ENCODE measurements around the gene NDUFB2. TPM values are rescaled to one million over a fixed set of nuclear protein-coding genes. Genes with fewer than 3 reads are reported as not detected.

Gene NDUFB2
- total RNA-seq (2014; rRNA removed) (296 and 325 TPM in 2 replicates), Bru-seq, nascent RNA (percentile 68 among the genes with signal in this experiment), BruChase-seq, experiment 1, labeled RNA remaining after a 6-hour chase (percentile 75 among the genes with signal in this experiment), BruChase-seq, experiment 2, labeled RNA remaining after a 2-hour chase (percentile 71 among the genes with signal in this experiment)
- long read RNA-seq, transcript NDUFB2-201 (4 exons, 504 nt), result major isoform, 199 of 238 reads
- long read RNA-seq, transcript NDUFB2-212 (4 exons, 1,666 nt), result minor isoform, 6 of 238 reads
- long read RNA-seq, partial matches to known transcripts, result 7 of 238 reads
- long read RNA-seq, other reads (novel, unspliced or antisense), result 18 of 238 reads

DNA sequence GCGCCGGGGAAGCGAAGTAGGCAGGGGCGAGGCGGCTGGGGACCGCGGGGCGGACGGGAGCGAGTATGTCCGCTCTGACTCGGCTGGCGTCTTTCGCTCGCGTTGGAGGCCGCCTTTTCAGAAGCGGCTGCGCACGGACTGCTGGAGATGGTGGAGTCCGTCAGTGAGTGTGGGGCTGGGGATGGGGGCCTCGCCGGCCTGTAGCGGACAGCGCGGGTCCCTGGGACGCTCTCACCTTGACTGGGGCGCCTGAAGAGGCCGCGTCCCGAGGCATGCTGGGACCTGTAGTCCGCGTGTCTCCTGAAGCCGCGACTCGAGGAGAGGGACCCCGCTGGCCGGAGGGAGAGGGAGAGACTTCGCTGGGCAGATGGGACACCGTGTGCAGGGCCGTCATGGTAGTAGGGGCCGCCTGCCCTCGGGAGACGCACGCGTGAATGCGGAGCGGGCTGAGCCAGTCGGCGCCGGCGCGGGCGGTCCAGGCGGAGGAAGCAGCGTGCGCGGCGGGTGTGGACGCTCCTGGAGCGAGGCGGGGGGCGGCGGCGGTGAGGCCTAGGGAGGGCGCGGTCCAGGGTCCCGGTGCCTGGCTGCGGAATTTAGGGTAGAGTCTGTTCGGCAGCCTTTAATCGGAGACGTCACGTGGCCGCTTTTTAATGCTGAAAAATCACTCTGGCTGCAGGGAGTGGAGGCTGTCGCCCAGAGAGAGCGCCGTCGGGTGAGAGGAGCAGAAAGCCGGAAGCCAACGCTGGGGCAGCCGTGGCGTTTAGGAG, at the start of gene NDUFB2:
Gene NDUFB2 (plus strand): TSS at position 29 of the 767 bp plus-strand sequence. CDS start 37 bp downstream, at position 66.
- peak; percentile 88 for ATAC-seq
- ChIA-PET POLR2A (ENCODE audit: unreplicated experiment) (no interaction called here), CTCF (interaction anchor here (0.6 kb wide), 1 partner anchor 99 kb away, joined by 11 read pairs; no protein-coding TSS in a partner anchor)
- peaks cover 49% of the 10 kb centered on the region for H3K79me2 ChIP-seq (ENCODE audit: low read length)
- peak within 1 kb of the TSS; percentile 57 for H3K27ac ChIP-seq (ENCODE audit: low read length)
- H3K4me2 ChIP-seq (ENCODE audit: low read length), result peak within 1 kb of the TSS; percentile 89
- H2AFZ ChIP-seq (ENCODE audit: low read length), result peak within 1 kb of the TSS; percentile 81
- H3K4me1 ChIP-seq (ENCODE audit: insufficient read depth, low read length), result peaks cover 17% of the 10 kb centered on the region; the same call in 1 of the 2 replicates
- peak within 1 kb of the TSS; percentile 90 for H3K9ac ChIP-seq (ENCODE audit: low read length)
- no peaks in the 10 kb centered on the region for H3K9me3 ChIP-seq (ENCODE audit: low read length)
- peak within 1 kb of the TSS; percentile 88 for H3K4me3 ChIP-seq (ENCODE audit: low read length)
- H3K27me3 ChIP-seq (ENCODE audit: low read length), result no peaks in the 10 kb centered on the region
- TF ChIP-seq, protein P1, sequence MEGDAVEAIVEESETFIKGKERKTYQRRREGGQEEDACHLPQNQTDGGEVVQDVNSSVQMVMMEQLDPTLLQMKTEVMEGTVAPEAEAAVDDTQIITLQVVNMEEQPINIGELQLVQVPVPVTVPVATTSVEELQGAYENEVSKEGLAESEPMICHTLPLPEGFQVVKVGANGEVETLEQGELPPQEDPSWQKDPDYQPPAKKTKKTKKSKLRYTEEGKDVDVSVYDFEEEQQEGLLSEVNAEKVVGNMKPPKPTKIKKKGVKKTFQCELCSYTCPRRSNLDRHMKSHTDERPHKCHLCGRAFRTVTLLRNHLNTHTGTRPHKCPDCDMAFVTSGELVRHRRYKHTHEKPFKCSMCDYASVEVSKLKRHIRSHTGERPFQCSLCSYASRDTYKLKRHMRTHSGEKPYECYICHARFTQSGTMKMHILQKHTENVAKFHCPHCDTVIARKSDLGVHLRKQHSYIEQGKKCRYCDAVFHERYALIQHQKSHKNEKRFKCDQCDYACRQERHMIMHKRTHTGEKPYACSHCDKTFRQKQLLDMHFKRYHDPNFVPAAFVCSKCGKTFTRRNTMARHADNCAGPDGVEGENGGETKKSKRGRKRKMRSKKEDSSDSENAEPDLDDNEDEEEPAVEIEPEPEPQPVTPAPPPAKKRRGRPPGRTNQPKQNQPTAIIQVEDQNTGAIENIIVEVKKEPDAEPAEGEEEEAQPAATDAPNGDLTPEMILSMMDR (conservative IDR thresholded peaks at IDR 0.05; ENCODE audit: low read depth, low read length), result no peak
- no peak for TF ChIP-seq EZH2 (IDR thresholded peaks at IDR 0.05; ENCODE audit: low read length, unreplicated experiment)
- no peak for TF ChIP-seq EZH2phosphoT487 (IDR thresholded peaks at IDR 0.05; ENCODE audit: borderline replicate concordance, low read length)
- H3F3A ChIP-seq (ENCODE audit: low read length, unreplicated experiment), result no peaks in the 10 kb centered on the region
- intact Hi-C loops (cut with micrococcal nuclease), result loop anchor here (1.0 kb wide), 1 partner anchor 24 kb away; no protein-coding TSS in a partner anchor
- H4K20me1 ChIP-seq (ENCODE audit: low read length), result peaks cover 8% of the 10 kb centered on the region; the same call in 1 of the 2 replicates
- no peaks in the 10 kb centered on the region for H3K36me3 ChIP-seq (ENCODE audit: low read depth, low read length)
- peak; percentile 61 for DNase-seq
- no peaks in the 10 kb centered on the region for H3K9me2 ChIP-seq (replicated peaks; ENCODE audit: low read length)
- no TSS peak for BruUV-seq (replicated peaks)

DNA sequence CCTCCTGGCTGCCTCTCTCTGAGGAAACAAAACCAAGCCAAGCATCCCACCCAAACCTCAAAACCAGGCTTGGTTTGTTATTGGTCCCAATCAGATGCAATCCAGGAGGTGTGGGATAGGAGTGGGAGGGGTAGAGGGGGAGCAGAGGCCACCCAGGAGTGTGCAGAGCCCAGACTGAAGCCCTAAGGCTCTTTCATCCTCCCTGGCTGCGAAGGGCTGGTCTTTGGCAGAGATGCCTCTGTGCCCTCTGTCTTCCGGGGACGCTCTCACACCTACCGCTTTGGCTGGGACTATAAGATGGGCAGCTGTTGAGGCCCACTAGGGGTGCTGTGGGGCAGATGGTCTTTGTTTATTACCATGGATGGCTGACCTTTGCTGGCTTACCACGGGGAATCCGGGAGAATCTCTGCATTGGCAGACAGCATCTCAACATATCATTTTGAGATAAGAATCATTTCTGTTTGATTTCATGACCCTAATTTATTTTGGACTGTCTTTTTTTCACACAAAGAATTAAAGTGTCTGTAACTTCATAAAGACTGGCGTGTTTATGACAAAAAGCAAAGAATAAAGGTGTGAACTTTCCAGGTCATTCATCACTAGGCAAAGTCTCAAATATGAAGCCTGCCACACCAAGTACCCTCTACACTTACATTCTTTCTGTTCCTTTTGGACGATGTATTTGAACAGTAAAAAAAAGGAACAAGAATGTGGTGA, 49.4 kb upstream of the NDUFB2 start:
- no peaks in the 10 kb centered on the region for H3K79me2 ChIP-seq (ENCODE audit: low read length)
- H2AFZ ChIP-seq (ENCODE audit: low read length), result no peak overlapping the region
- H3K9ac ChIP-seq (ENCODE audit: low read length), result no peak overlapping the region
- H4K20me1 ChIP-seq (ENCODE audit: low read length), result no peaks in the 10 kb centered on the region
- H3K9me3 ChIP-seq (ENCODE audit: low read length), result no peaks in the 10 kb centered on the region
- H3K4me1 ChIP-seq (ENCODE audit: insufficient read depth, low read length), result peaks cover 17% of the 10 kb centered on the region
- BruUV-seq (replicated peaks), result no TSS peak
- intact Hi-C loops (cut with micrococcal nuclease), result no loop called here
- no peak overlapping the region for H3K4me3 ChIP-seq (ENCODE audit: low read length)
- H3K36me3 ChIP-seq (ENCODE audit: low read depth, low read length), result no peaks in the 10 kb centered on the region
- CTCF ChIA-PET, result interaction anchor here (0.7 kb wide), 1 partner anchor 80 kb away, joined by 10 read pairs; no protein-coding TSS in a partner anchor
- ATAC-seq (peak; percentile 53; the same call in 1 of the 2 replicates), DNase-seq (no peak)
- POLR2A ChIA-PET (ENCODE audit: unreplicated experiment), result no interaction called here
- H3K27ac ChIP-seq (ENCODE audit: low read length), result no peak overlapping the region
- no peak overlapping the region for H3K4me2 ChIP-seq (ENCODE audit: low read length)
- no peaks in the 10 kb centered on the region for H3K27me3 ChIP-seq (ENCODE audit: low read length)
- TF ChIP-seq, protein P1 (conservative IDR thresholded peaks at IDR 0.05; ENCODE audit: low read depth, low read length), result peak; percentile 62
- TF ChIP-seq EZH2phosphoT487 (IDR thresholded peaks at IDR 0.05; ENCODE audit: borderline replicate concordance, low read length) (no peak), EZH2 (IDR thresholded peaks at IDR 0.05; ENCODE audit: low read length, unreplicated experiment) (no peak)
- H3K9me2 ChIP-seq (replicated peaks; ENCODE audit: low read length), result no peaks in the 10 kb centered on the region
- H3F3A ChIP-seq (ENCODE audit: low read length, unreplicated experiment), result no peaks in the 10 kb centered on the region
